Activated CD4-positive, alpha-beta T cell treated with anti-CD3 and anti-CD28 coated beads, Interleukin-2, amount 10 ng/mL, durations not matched to agents 7 days and 5 days (primary cell): ENCODE measurements around the gene LPIN1. TPM values are rescaled to one million over a fixed set of nuclear protein-coding genes. Genes with fewer than 3 reads are reported as not detected.
"Not testable (repeated sequence)": the region's sequence is repeated elsewhere in the genome, so short reads cannot be mapped to it uniquely, and the experiment has no call there.

Experiments
- CTCF ChIA-PET: fragments of 350-600 bp; sonication (Branson Sonifier 250); formaldehyde crosslinking; loops from one replicate; lab custom pipeline; 2021; ENCODE audit warnings: antibody characterized with exemption; lab: Charles Lee
- POLR2A ChIA-PET: fragments of 350-600 bp; sonication (Branson Sonifier 250); formaldehyde crosslinking; loops from one replicate; lab custom pipeline; 2021; ENCODE audit warnings: antibody characterized with exemption; lab: Charles Lee
- DNase-seq: peaks from one replicate; pipeline ENCODE4 v3.0.0-alpha.2; 2020
- H3K27ac Mint-ChIP-seq: one replicate; pipeline ENCODE4 v1.8.0; 2021; ENCODE audit warnings: mild to moderate bottlenecking, moderate library complexity, mixed read lengths
- H3K27me3 Mint-ChIP-seq: one replicate; pipeline ENCODE4 v1.8.0; 2021; ENCODE audit warnings: mixed read lengths
- H3K36me3 Mint-ChIP-seq: one replicate; pipeline ENCODE4 v1.8.0; 2021; ENCODE audit warnings: low read depth, mixed read lengths
- H3K4me1 Mint-ChIP-seq: one replicate; pipeline ENCODE4 v1.8.0; 2021; ENCODE audit warnings: mixed read lengths
- H3K4me3 Mint-ChIP-seq: one replicate; pipeline ENCODE4 v1.8.0; 2021; ENCODE audit warnings: mild to moderate bottlenecking, moderate library complexity, mixed read lengths
- H3K9me3 Mint-ChIP-seq: one replicate; pipeline ENCODE4 v1.8.0; 2021; ENCODE audit warnings: mixed read lengths
- total RNA-seq, 2 experiments: library from RNA; stranded (reverse); gene quantifications; one replicate each; pipeline ENCODE4 v1.2.3, GENCODE V29; 2021

The LPIN1 gene
- total RNA-seq, 2 experiments from 2014 or later: 58.9 to 62.2 TPM

GRCh38 chr2:11749646-11750349 lies 3.4 kb downstream of the LPIN1 start:
- peaks cover 4% of the 10 kb centered on the region for H3K36me3 Mint-ChIP-seq
- peak overlapping the region; percentile 89 for H3K27ac Mint-ChIP-seq

DNA sequence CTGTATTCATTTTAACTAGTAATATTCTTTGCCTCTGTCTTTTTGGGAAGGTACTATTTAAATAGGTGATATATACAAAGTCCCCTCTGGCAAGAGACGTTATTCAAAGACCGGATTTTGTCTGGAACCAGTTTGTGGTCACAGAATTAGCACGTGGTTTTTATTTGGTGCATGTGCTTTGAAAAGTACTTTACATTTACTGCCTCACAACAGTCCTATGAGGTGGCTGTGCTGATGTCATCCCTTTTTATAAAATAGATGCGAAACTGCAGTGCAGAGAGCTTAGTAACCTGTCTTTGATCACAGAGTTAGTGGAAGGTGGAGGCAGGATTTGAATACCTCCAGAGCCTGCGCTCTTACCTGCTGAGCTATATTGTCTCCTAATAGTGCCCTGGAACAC lies 4.0 kb downstream of the LPIN1 start:
- Mint-ChIP-seq H3K4me3 (peak overlapping the region; percentile 43), H3K9me3 (no peaks in the 10 kb centered on the region), H3K27ac (peak overlapping the region; percentile 89), H3K36me3 (peaks cover 6% of the 10 kb centered on the region), H3K27me3 (no peaks in the 10 kb centered on the region), H3K4me1 (peaks cover 85% of the 10 kb centered on the region)
- ChIA-PET POLR2A (no interaction called here), CTCF (interaction anchor here (0.6 to 1.7 kb wide), 5 partner anchors 11 to 1250 kb away, joined by 3 to 6 read pairs (median 5); no protein-coding TSS in a partner anchor)
- peak; percentile 76 for DNase-seq

More at GRCh38 chr2:11749646-11750349, 3.4 kb downstream of the LPIN1 start:
- Mint-ChIP-seq H3K4me1 (peaks cover 85% of the 10 kb centered on the region), H3K9me3 (no peaks in the 10 kb centered on the region), H3K27me3 (no peaks in the 10 kb centered on the region), H3K4me3 (peak overlapping the region; percentile 43)
- ChIA-PET POLR2A (interaction anchor here (0.6 kb wide), 1 partner anchor 8 kb away, joined by 3 read pairs; no protein-coding TSS in a partner anchor), CTCF (interaction anchor here (1.4 to 1.7 kb wide), 4 partner anchors 10 to 30 kb away, joined by 3 to 6 read pairs (median 6); no protein-coding TSS in a partner anchor)
- DNase-seq: no peak

DNA sequence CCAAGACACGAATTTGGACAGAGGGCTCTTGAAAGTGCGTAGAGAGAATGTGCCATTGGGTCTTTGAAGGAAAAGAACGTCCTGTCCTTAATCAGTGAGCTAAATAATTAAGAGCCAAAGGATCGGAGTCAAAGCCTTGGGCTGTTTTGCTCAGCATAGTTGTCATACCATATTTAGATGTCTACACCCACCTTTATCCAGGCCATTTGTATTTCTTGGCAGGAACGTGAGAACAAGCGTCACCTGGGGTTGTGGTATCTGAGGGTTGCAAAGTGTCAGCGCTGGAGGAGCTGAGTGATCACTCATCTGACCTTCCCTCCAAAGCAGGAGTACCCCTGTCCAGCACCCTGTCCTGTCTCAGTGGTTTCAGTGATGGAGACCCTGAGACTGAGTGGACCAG lies 4.5 kb downstream of the LPIN1 start:
- Mint-ChIP-seq H3K27me3 (no peaks in the 10 kb centered on the region), H3K27ac (peak overlapping the region; percentile 89), H3K36me3 (peaks cover 10% of the 10 kb centered on the region), H3K4me1 (peaks cover 85% of the 10 kb centered on the region), H3K4me3 (peak overlapping the region; percentile 43), H3K9me3 (no peaks in the 10 kb centered on the region)
- no peak for DNase-seq
- ChIA-PET CTCF (interaction anchor here (0.6 to 1.7 kb wide), 7 partner anchors 11 to 1249 kb away, joined by 3 to 6 read pairs (median 4); partner anchors contain the start of gene TRIB2), POLR2A (no interaction called here)

GRCh38 chr2:11752906-11753305 lies 6.5 kb downstream of the LPIN1 start:
- peak overlapping the region; percentile 94 for H3K27ac Mint-ChIP-seq
- peaks cover 15% of the 10 kb centered on the region for H3K36me3 Mint-ChIP-seq
- DNase-seq: no peak
- ChIA-PET POLR2A (no interaction called here), CTCF (interaction anchor here (0.7 to 3.9 kb wide), 7 partner anchors 9 to 60 kb away, joined by 3 to 12 read pairs (median 3); no protein-coding TSS in a partner anchor)
- H3K27me3 Mint-ChIP-seq: no peaks in the 10 kb centered on the region
- no peaks in the 10 kb centered on the region for H3K9me3 Mint-ChIP-seq
- peak overlapping the region; percentile 65 for H3K4me3 Mint-ChIP-seq
- peaks cover 91% of the 10 kb centered on the region for H3K4me1 Mint-ChIP-seq

DNA sequence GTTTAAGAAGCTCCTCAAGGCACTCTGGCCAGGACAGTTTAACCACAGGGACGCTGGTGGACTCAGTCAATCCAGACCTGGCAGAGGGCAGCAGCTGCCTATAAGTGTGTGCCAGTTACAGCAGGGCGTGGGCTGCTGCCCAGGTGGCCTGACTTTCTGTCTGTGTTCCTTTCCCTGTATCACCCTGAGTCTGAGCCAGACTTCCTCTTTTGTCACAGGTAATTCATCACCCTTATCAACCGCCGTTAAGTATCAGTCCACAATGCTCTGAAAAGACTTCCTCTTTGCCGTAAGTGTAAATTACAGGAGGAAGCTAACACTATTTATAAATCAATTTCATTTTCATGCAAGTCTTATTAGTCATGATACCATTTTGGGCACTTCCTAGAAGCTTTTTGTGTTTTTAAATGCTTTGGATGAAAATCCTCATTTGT lies 7.0 kb downstream of the LPIN1 start:
- peak overlapping the region; percentile 94 for H3K27ac Mint-ChIP-seq
- DNase-seq: peak; percentile 41
- POLR2A ChIA-PET: no interaction called here
- peaks cover under 1% of the 10 kb centered on the region for H3K9me3 Mint-ChIP-seq
- peak overlapping the region; percentile 65 for H3K4me3 Mint-ChIP-seq
- CTCF ChIA-PET: interaction anchor here (0.6 to 3.9 kb wide), 10 partner anchors 9 to 629 kb away, joined by 3 to 13 read pairs (median 4); partner anchors contain the start of gene LPIN1
- no peaks in the 10 kb centered on the region for H3K27me3 Mint-ChIP-seq
- peaks cover 20% of the 10 kb centered on the region for H3K36me3 Mint-ChIP-seq
- peaks cover 91% of the 10 kb centered on the region for H3K4me1 Mint-ChIP-seq

- H3K4me3 Mint-ChIP-seq: peak overlapping the region; percentile 65
- ChIA-PET POLR2A (interaction anchor here (0.7 kb wide), 1 partner anchor 8 kb away, joined by 5 read pairs; no protein-coding TSS in a partner anchor), CTCF (interaction anchor here (0.6 to 3.9 kb wide), 12 partner anchors 9 to 630 kb away, joined by 3 to 13 read pairs (median 4); partner anchors contain the start of gene LPIN1)
- peaks cover 91% of the 10 kb centered on the region for H3K4me1 Mint-ChIP-seq
- H3K27ac Mint-ChIP-seq: peak overlapping the region; percentile 94
- peaks cover 26% of the 10 kb centered on the region for H3K36me3 Mint-ChIP-seq
- H3K9me3 Mint-ChIP-seq: peaks cover 6% of the 10 kb centered on the region
- DNase-seq: peak; percentile 64
- H3K27me3 Mint-ChIP-seq: no peaks in the 10 kb centered on the region
These were observed 7.7 kb downstream of the LPIN1 start for GRCh38 chr2:11753886-11754699.

GRCh38 chr2:11754700-11755015 lies 8.2 kb downstream of the LPIN1 start:
- no peak for DNase-seq
- Mint-ChIP-seq H3K9me3 (peaks cover 6% of the 10 kb centered on the region), H3K36me3 (peaks cover 29% of the 10 kb centered on the region), H3K4me3 (peak overlapping the region; percentile 65), H3K27me3 (no peaks in the 10 kb centered on the region), H3K4me1 (peaks cover 87% of the 10 kb centered on the region), H3K27ac (peak overlapping the region; percentile 94)
- ChIA-PET POLR2A (interaction anchor here (0.7 kb wide), 1 partner anchor 9 kb away, joined by 5 read pairs; no protein-coding TSS in a partner anchor), CTCF (interaction anchor here (0.6 to 3.9 kb wide), 7 partner anchors 10 to 102 kb away, joined by 3 to 13 read pairs (median 4); partner anchors contain the start of gene LPIN1)

- Mint-ChIP-seq H3K9me3 (peaks cover 6% of the 10 kb centered on the region), H3K4me1 (peaks cover 84% of the 10 kb centered on the region), H3K27me3 (no peaks in the 10 kb centered on the region), H3K36me3 (peaks cover 33% of the 10 kb centered on the region), H3K4me3 (no peak overlapping the region), H3K27ac (peak overlapping the region; percentile 47)
- DNase-seq: no peak
- ChIA-PET CTCF (interaction anchor here (0.6 to 1.8 kb wide), 5 partner anchors 10 to 1567 kb away, joined by 3 to 12 read pairs (median 5); partner anchors contain the start of gene LPIN1), POLR2A (interaction anchor here (0.7 kb wide), 1 partner anchor 632 kb away, joined by 3 read pairs; no protein-coding TSS in a partner anchor)
These were observed 10.7 kb downstream of the LPIN1 start for GRCh38 chr2:11757101-11757500.

DNA sequence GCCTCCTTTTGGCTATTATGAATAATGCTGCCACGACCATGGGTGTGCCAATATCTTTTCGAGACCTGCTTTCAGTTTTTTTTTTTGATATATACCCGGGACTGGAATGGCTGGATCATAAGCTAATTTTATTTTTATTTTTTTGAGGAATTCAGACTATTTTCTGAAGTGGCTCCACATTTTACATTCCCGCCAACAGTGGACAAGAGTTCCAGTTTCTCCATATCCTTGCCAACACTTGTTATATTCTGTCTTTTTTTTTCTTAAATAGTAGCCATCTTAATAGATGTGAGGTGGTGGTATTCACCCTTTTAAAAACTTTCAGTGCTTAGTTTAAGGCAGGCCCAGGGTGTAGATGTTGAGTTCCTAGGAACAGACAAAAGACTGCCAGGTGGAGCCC lies 11.8 kb downstream of the LPIN1 start:
- Mint-ChIP-seq H3K9me3 (peaks cover 6% of the 10 kb centered on the region), H3K27me3 (no peaks in the 10 kb centered on the region), H3K4me1 (peaks cover 76% of the 10 kb centered on the region), H3K36me3 (peaks cover 36% of the 10 kb centered on the region), H3K27ac (peak overlapping the region; percentile 26), H3K4me3 (no peak overlapping the region)
- no peak for DNase-seq
- POLR2A ChIA-PET: interaction anchor here (0.7 kb wide), 1 partner anchor 9 kb away, joined by 3 read pairs; no protein-coding TSS in a partner anchor
- CTCF ChIA-PET: interaction anchor here (0.9 to 1.8 kb wide), 5 partner anchors 9 to 65 kb away, joined by 3 to 12 read pairs (median 6); partner anchors contain the start of gene LPIN1

DNA sequence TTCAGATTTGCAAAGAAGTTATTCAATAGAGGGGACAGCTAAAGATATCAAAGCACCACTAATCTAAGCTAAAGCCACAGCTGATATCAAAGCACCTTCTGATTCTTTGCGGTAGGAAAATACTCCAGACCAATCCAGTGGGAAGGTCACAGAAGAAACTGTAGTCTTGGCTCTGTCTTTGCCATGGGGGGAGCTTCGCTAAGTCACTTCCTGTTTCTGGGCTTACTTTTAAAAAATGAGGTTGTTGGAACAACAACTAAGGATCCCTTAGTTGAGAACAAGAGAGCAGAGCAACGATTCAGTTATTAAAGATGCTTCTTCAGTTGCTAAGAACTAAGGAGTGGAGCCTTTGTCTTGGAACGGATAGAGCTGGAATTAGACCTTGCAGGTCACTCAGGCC lies 12.2 kb downstream of the LPIN1 start:
- Mint-ChIP-seq H3K36me3 (peaks cover 38% of the 10 kb centered on the region), H3K27ac (peak overlapping the region; percentile 20), H3K4me3 (no peak overlapping the region), H3K9me3 (peaks cover 6% of the 10 kb centered on the region), H3K27me3 (no peaks in the 10 kb centered on the region), H3K4me1 (peaks cover 74% of the 10 kb centered on the region)
- CTCF ChIA-PET: interaction anchor here (0.9 to 1.4 kb wide), 2 partner anchors 8 to 65 kb away, joined by 3 to 6 read pairs; no protein-coding TSS in a partner anchor
- POLR2A ChIA-PET: no interaction called here
- DNase-seq: no peak

DNA sequence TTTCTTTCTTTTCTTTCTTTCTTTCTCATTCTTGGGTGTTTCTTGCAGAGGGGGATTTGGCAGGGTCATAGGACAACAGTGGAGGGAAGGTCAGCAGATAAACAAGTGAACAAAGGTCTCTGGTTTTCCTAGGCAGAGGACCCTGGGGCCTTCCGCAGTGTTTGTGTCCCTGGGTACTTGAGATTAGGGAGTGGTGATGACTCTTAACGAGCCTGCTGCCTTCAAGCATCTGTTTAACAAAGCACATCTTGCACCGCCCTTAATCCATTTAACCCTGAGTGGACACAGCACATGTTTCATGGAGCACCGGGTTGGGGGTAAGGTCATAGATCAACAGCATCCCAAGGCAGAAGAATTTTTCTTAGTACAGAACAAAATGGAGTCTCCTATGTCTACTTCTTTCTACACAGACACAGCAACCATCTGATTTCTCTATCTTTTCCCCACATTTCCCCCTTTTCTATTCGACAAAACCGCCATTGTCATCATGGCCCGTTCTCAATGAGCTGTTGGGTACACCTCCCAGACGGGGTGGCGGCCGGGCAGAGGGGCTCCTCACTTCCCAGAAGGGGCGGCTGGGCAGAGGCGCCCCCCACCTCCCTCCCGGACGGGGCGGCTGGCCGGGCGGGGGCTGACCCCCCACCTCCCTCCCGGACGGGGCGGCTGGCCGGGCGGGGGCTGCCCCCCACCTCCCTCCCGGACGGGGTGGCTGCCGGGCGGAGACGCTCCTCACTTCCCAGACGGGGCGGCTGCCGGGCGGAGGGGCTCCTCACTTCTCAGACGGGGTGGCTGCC lies 12.9 kb downstream of the LPIN1 start:
- DNase-seq, H3K4me3 Mint-ChIP-seq, POLR2A ChIA-PET, H3K9me3 Mint-ChIP-seq, H3K27me3 Mint-ChIP-seq: not testable (repeated sequence)
- Mint-ChIP-seq H3K4me1 (peaks cover 68% of the 10 kb centered on the region), H3K27ac (peak overlapping the region; percentile 57), H3K36me3 (peaks cover 42% of the 10 kb centered on the region)
- CTCF ChIA-PET: interaction anchor here (1.4 kb wide), 1 partner anchor 66 kb away, joined by 6 read pairs; no protein-coding TSS in a partner anchor
